ENCODE results near the gene FUT8. TPM values are rescaled to one million over a fixed set of nuclear protein-coding genes. Genes with fewer than 3 reads are reported as not detected.
A peak's percentile ranks its signal among the peaks of the same experiment; 100 is the strongest.

FUT8 gene
- 26.1 TPM for total RNA-seq

DNA sequence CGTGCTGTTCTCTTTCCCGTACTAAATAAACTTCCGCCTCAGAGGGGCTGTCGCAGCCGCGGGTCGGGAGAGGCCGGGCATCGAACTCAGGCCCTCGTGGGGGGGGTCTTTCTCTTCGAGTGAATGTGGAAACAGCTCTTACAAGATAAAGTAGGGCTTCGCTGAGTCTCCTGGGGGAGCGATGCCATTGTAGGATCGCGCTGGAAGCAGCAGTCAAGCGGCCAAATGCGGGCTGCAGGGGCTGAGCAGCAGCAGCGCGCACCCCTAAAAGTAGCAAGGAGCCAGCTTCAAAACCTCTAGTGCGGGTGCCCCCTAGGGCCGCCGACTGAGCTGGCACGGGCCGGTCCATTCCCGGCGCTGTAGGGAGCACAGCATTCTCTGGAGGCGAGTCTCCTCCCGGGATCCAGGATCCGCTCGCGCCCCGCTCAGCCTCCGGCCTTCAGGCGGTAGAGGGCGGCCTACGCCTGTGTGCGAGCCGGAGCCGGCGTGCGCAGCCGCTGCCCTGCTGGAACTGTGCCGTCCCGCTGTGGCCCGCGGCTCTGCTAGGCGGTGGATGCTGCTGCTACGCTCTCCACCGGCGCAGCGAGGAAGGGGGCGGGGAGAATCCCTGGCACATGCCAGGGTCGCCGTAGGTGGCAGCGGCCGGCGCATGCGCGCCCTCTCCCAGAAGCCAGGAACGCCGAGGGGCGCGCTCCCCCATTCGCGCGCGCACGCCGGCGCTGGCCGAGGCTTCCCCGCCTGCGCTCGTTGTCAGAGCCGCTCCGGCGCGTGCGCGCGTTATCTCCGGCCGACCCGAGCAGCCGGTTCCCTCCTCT is at the start of gene FUT8:
Gene FUT8, plus strand, starts transcription at position 699 of the 815 bp plus-strand sequence. CDS start 148,834 bp downstream, outside the sequence.
- Histone ChIP-seq H3K9ac (ENCODE audit: low read depth in 1 of 3, low read length in 3 of 3) (peak within 1 kb of the TSS; percentile 88 to 91 (median 91)), H3K4me1 (ENCODE audit: control insufficient read depth in 3 of 3, insufficient read depth in 3 of 3, low read length in 3 of 3) (peaks cover 7 to 10% (median 8%) of the 10 kb centered on the region in 3 donors), H3K27ac (ENCODE audit: low read depth, low read length) (peak within 1 kb of the TSS; percentile 81), H3K36me3 (ENCODE audit: control insufficient read depth in 3 of 3, insufficient read depth in 3 of 3, low read length in 3 of 3) (no peaks in the 10 kb centered on the region), H3K4me3 (ENCODE audit: low read length in 3 of 3) (peak within 1 kb of the TSS; percentile 84 to 90 (median 89)), H3K27me3 (ENCODE audit: control insufficient read depth in 3 of 3, insufficient read depth in 3 of 3, low read length in 3 of 3) (no peaks in the 10 kb centered on the region), H3K9me3 (ENCODE audit: control insufficient read depth in 3 of 3, low read length in 3 of 3) (no peaks in the 10 kb centered on the region)

DNA sequence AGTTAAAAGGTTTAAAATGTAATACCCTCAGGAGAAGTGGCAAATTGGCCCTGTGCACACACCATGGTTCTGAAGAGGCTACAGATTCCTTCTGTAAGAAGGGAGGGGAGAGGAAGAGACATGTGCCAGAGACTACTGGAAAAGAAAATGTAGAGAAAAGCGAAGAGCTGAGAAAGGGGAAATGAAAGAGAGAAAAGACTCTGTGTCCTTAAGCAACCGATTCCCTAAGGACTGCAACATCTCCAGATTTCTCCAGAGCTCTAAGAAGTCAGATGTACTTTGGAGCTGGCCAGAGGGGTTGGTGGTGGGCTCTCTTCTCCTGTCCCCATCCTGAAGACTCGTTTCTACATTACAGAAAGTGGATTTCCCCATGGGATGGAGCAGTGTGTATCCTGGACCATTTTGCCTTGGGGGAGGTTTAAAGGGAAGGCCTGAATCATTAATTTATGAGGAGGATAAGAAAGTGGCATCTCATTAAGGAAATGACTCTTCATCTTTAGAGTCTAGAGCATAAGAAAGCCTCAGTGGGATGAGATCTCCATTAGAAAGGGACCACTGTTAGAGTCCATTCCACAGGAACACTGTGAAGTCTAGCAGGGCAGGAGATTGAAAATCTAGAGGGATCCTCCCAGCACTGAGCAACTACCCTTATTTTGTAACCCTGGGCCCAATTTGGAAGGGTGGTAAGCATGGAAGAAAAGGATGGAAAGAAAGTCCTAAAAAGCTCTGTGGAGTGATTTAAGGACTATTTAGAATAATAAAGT is 45.5 kb upstream of the FUT8 start:
- Histone ChIP-seq H3K36me3 (ENCODE audit: control insufficient read depth in 3 of 3, insufficient read depth in 3 of 3, low read length in 3 of 3) (no peaks in the 10 kb centered on the region), H3K9ac (ENCODE audit: low read depth in 1 of 3, low read length in 3 of 3) (no peak overlapping the region), H3K9me3 (ENCODE audit: control insufficient read depth in 3 of 3, low read length in 3 of 3) (no peaks in the 10 kb centered on the region), H3K27me3 (ENCODE audit: control insufficient read depth in 3 of 3, insufficient read depth in 3 of 3, low read length in 3 of 3) (no peaks in the 10 kb centered on the region), H3K27ac (ENCODE audit: low read depth, low read length) (no peak overlapping the region), H3K4me1 (ENCODE audit: control insufficient read depth in 3 of 3, insufficient read depth in 3 of 3, low read length in 3 of 3) (peaks cover 0 to 4% (median 3%) of the 10 kb centered on the region in 3 donors), H3K4me3 (ENCODE audit: low read length in 3 of 3) (no peak overlapping the region)

DNA sequence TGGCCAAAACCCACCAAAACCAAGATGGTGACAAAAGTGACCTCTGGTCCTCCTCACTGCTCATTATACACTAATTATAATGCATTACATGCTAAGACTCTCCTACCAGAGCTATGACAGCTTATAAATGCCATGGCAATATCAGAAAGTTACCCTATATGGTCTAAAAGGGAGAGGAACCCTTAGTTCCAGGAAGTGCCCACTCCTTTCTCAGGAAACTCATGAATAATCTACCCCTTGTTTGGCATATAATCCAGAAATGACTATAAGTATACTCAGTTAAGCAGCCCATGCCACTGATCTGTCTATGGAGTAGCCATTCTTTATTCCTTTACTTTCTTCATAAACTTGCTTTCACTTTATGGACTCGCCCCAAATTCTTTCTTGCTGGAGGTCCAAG is 43.0 kb upstream of the FUT8 start:
- peaks cover 0 to 7% (median 0%) of the 10 kb centered on the region in 3 donors for H3K4me1 ChIP-seq (ENCODE audit: control insufficient read depth in 3 of 3, insufficient read depth in 3 of 3, low read length in 3 of 3)
- no peaks in the 10 kb centered on the region for H3K9me3 ChIP-seq (ENCODE audit: control insufficient read depth in 3 of 3, low read length in 3 of 3)
- no peak overlapping the region for H3K4me3 ChIP-seq (ENCODE audit: low read length in 3 of 3)
- H3K27ac ChIP-seq (ENCODE audit: low read depth, low read length) = no peak overlapping the region
- no peak overlapping the region for H3K9ac ChIP-seq (ENCODE audit: low read depth in 1 of 3, low read length in 3 of 3)
- H3K36me3 ChIP-seq (ENCODE audit: control insufficient read depth in 3 of 3, insufficient read depth in 3 of 3, low read length in 3 of 3) = no peaks in the 10 kb centered on the region
- H3K27me3 ChIP-seq (ENCODE audit: control insufficient read depth in 3 of 3, insufficient read depth in 3 of 3, low read length in 3 of 3) = peaks cover 0 to 3% (median 0%) of the 10 kb centered on the region in 3 donors

DNA sequence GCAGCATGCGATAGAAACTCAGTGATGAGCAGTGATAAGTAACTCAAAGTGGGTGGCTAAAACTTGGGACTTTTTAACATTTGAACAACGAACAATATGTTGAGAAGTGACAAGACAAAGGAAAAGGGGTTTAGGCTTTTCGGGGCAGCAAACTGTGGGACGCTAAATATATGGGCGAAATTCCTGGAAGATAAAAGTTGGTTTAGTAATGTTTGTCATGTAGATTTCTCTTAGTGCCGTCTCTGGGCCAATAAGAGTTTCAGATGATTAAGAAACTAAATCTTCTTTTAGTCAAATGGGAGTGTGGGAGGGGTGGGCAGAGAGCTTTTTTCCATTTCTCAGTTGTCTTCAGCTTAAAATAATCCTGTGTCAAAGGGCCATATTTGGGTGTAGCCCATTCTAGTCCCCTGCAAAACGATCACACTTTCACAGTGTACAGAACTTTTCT is 41.7 kb upstream of the FUT8 start:
- Histone ChIP-seq H3K4me3 (ENCODE audit: low read length in 3 of 3) (no peak overlapping the region), H3K4me1 (ENCODE audit: control insufficient read depth in 3 of 3, insufficient read depth in 3 of 3, low read length in 3 of 3) (peaks cover 0 to 7% (median 0%) of the 10 kb centered on the region in 3 donors), H3K27ac (ENCODE audit: low read depth, low read length) (no peak overlapping the region), H3K9me3 (ENCODE audit: control insufficient read depth in 3 of 3, low read length in 3 of 3) (no peaks in the 10 kb centered on the region), H3K27me3 (ENCODE audit: control insufficient read depth in 3 of 3, insufficient read depth in 3 of 3, low read length in 3 of 3) (peaks cover 0 to 3% (median 0%) of the 10 kb centered on the region in 3 donors), H3K9ac (ENCODE audit: low read depth in 1 of 3, low read length in 3 of 3) (no peak overlapping the region), H3K36me3 (ENCODE audit: control insufficient read depth in 3 of 3, insufficient read depth in 3 of 3, low read length in 3 of 3) (no peaks in the 10 kb centered on the region)

DNA sequence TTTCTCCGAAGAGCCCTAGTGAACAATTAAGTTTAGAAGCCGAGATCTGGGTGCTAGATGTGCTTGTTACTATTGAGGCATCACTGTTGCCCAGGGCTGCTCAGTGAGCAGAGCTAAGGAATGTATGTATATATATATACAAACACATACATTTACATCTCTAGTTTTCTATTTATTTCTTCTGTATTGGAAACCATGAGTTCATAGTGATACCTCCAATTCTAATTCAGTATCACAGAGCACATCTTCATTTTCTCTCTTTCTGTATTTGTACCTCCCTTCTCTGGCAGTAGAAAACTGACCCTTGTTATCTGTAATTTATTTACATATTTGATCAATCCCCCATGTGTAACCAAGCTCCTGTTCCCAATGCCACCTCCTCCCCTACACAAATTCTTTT is 40.7 kb upstream of the FUT8 start:
- peaks cover 0 to 7% (median 0%) of the 10 kb centered on the region in 3 donors for H3K4me1 ChIP-seq (ENCODE audit: control insufficient read depth in 3 of 3, insufficient read depth in 3 of 3, low read length in 3 of 3)
- no peaks in the 10 kb centered on the region for H3K36me3 ChIP-seq (ENCODE audit: control insufficient read depth in 3 of 3, insufficient read depth in 3 of 3, low read length in 3 of 3)
- no peak overlapping the region for H3K9ac ChIP-seq (ENCODE audit: low read depth in 1 of 3, low read length in 3 of 3)
- no peak overlapping the region for H3K27ac ChIP-seq (ENCODE audit: low read depth, low read length)
- H3K27me3 ChIP-seq (ENCODE audit: control insufficient read depth in 3 of 3, insufficient read depth in 3 of 3, low read length in 3 of 3) = peaks cover 0 to 3% (median 0%) of the 10 kb centered on the region in 3 donors
- no peak overlapping the region for H3K4me3 ChIP-seq (ENCODE audit: low read length in 3 of 3)
- no peaks in the 10 kb centered on the region for H3K9me3 ChIP-seq (ENCODE audit: control insufficient read depth in 3 of 3, low read length in 3 of 3)

DNA sequence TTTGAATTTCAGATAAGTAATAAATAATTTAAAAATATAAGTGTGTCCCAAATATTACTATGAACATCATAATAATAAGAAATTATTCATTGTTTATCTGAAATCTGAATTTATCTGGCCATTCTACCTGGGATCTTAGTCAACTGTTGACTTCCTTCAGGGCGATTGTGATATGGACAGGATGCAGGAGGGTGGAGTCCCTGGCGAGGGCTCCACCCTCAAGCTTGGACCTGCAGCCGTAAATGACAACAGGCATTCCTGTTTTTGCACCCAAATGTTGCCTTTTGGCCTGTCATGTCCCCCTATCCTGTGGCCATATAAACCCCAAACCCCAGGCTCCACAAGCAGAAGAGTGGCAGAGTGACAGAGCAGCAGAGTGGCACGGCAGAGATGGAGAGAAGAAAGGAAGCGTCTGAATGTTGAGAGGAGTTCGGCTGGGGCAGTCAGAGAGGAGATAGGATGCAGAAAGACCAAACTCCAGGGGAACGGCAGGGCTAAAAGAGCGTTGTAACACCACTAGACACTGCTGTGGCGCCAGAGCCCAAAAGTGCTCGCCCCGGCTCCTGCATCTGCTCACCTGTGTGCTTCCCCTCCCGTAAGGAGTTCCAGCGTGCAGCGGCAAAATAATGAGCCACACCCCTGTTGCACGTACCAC is 39.4 kb upstream of the FUT8 start:
- Histone ChIP-seq H3K4me1 (ENCODE audit: control insufficient read depth in 3 of 3, insufficient read depth in 3 of 3, low read length in 3 of 3) (peaks cover 0 to 7% (median 0%) of the 10 kb centered on the region in 3 donors), H3K4me3 (ENCODE audit: low read length in 3 of 3) (peak overlapping the region in 2 of 3 donors; percentile 22 to 32), H3K36me3 (ENCODE audit: control insufficient read depth in 3 of 3, insufficient read depth in 3 of 3, low read length in 3 of 3) (no peaks in the 10 kb centered on the region), H3K27ac (ENCODE audit: low read depth, low read length) (no peak overlapping the region), H3K27me3 (ENCODE audit: control insufficient read depth in 3 of 3, insufficient read depth in 3 of 3, low read length in 3 of 3) (peaks cover 0 to 3% (median 0%) of the 10 kb centered on the region in 3 donors), H3K9me3 (ENCODE audit: control insufficient read depth in 3 of 3, low read length in 3 of 3) (no peaks in the 10 kb centered on the region), H3K9ac (ENCODE audit: low read depth in 1 of 3, low read length in 3 of 3) (peak overlapping the region in 1 of 3 donors; percentile 40)

DNA sequence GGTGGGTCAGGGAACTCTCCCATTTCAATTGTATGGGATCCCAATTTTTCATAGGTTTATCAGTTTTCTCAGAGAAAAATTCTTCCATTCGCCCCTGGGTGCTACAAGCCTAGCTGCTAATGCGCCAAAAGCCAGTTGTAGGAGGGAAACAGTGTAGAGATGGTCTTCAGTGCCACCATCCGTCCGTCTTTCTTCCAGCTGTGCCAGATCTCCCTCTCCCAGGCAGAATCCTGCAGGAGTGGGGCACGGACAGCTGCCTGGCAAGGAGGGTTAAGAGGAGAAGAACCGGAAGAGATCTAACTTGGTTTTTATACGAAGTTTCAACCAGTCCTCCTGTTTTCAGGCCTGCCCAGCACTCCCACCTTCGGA is 38.9 kb upstream of the FUT8 start:
- no peaks in the 10 kb centered on the region for H3K9me3 ChIP-seq (ENCODE audit: control insufficient read depth in 3 of 3, low read length in 3 of 3)
- H3K27me3 ChIP-seq (ENCODE audit: control insufficient read depth in 3 of 3, insufficient read depth in 3 of 3, low read length in 3 of 3) = peaks cover 0 to 3% (median 0%) of the 10 kb centered on the region in 3 donors
- peak overlapping the region in 1 of 3 donors; percentile 40 for H3K9ac ChIP-seq (ENCODE audit: low read depth in 1 of 3, low read length in 3 of 3)
- H3K36me3 ChIP-seq (ENCODE audit: control insufficient read depth in 3 of 3, insufficient read depth in 3 of 3, low read length in 3 of 3) = no peaks in the 10 kb centered on the region
- H3K4me3 ChIP-seq (ENCODE audit: low read length in 3 of 3) = peak overlapping the region; percentile 2 to 32 (median 22)
- H3K27ac ChIP-seq (ENCODE audit: low read depth, low read length) = no peak overlapping the region
- peaks cover 0 to 7% (median 0%) of the 10 kb centered on the region in 3 donors for H3K4me1 ChIP-seq (ENCODE audit: control insufficient read depth in 3 of 3, insufficient read depth in 3 of 3, low read length in 3 of 3)

DNA sequence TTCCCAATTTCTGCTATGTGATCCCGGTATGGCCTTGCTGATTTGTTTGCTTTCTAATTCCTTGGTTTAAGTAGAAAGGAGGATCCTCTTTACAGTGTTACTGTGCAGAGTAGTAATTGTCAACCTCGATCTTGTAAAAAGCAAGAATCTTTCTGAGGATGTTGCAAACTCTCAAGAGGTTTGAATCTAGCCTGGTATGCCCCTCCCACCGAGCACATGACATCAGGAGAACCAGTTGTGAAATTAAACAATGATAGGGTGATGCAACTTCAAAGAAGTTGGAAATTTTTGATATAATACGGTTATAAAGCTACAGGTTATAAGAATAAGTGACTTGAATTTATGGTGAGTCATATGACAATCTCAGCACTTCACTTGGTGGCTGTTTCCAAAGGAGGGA is 35.0 kb upstream of the FUT8 start:
- no peaks in the 10 kb centered on the region for H3K36me3 ChIP-seq (ENCODE audit: control insufficient read depth in 3 of 3, insufficient read depth in 3 of 3, low read length in 3 of 3)
- H3K27me3 ChIP-seq (ENCODE audit: control insufficient read depth in 3 of 3, insufficient read depth in 3 of 3, low read length in 3 of 3) = peaks cover 0 to 3% (median 0%) of the 10 kb centered on the region in 3 donors
- peaks cover 0 to 7% (median 0%) of the 10 kb centered on the region in 3 donors for H3K4me1 ChIP-seq (ENCODE audit: control insufficient read depth in 3 of 3, insufficient read depth in 3 of 3, low read length in 3 of 3)
- no peak overlapping the region for H3K4me3 ChIP-seq (ENCODE audit: low read length in 3 of 3)
- no peak overlapping the region for H3K9ac ChIP-seq (ENCODE audit: low read depth in 1 of 3, low read length in 3 of 3)
- H3K27ac ChIP-seq (ENCODE audit: low read depth, low read length) = no peak overlapping the region
- H3K9me3 ChIP-seq (ENCODE audit: control insufficient read depth in 3 of 3, low read length in 3 of 3) = no peaks in the 10 kb centered on the region

DNA sequence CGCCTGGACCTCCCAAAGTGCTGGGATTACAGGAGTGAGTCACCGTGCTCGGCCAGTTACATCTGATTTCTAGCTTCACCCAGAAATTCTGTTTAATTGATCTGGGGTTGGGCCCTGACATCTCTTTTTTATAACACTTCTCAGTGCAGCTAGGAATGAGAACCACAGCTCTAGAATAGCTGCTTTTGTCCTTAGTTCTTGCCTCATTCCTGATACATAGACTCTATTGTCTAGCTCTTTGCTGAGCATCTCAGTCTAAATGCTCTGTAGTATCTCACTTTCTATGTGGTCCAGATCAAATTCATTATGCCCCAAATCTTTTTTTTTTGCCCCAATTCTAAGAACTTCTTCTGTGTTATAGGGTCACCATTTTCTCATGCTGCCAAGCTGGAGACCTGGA is 29.9 kb upstream of the FUT8 start:
- H3K27ac ChIP-seq (ENCODE audit: low read depth, low read length) = no peak overlapping the region
- no peaks in the 10 kb centered on the region for H3K27me3 ChIP-seq (ENCODE audit: control insufficient read depth in 3 of 3, insufficient read depth in 3 of 3, low read length in 3 of 3)
- H3K4me3 ChIP-seq (ENCODE audit: low read length in 3 of 3) = no peak overlapping the region
- no peak overlapping the region for H3K9ac ChIP-seq (ENCODE audit: low read depth in 1 of 3, low read length in 3 of 3)
- no peaks in the 10 kb centered on the region for H3K36me3 ChIP-seq (ENCODE audit: control insufficient read depth in 3 of 3, insufficient read depth in 3 of 3, low read length in 3 of 3)
- no peaks in the 10 kb centered on the region for H3K4me1 ChIP-seq (ENCODE audit: control insufficient read depth in 3 of 3, insufficient read depth in 3 of 3, low read length in 3 of 3)
- H3K9me3 ChIP-seq (ENCODE audit: control insufficient read depth in 3 of 3, low read length in 3 of 3) = no peaks in the 10 kb centered on the region
